Skin of body (tissue), 2 donors: Measurements from ENCODE around the gene PRKCQ. TPM values are rescaled to one million over a fixed set of nuclear protein-coding genes. Genes with fewer than 3 reads are reported as not detected.
"Not testable (repeated sequence)": the region's sequence is repeated elsewhere in the genome, so short reads cannot be mapped to it uniquely, and the experiment has no call there.

ENCODE experiments used
- DNase-seq: peaks from one replicate; lab custom pipeline; 2025; lab: John Stamatoyannopoulos, UW
- total RNA-seq: library from RNA; depleted of rRNA; stranded (reverse); fragments of >200 nt; gene quantifications from one replicate; pipeline ENCODE4 v1.2.3, GENCODE V29; 2014

The PRKCQ gene
- total RNA-seq, 1 donor from 2014 or later: 2.7 TPM

DNA sequence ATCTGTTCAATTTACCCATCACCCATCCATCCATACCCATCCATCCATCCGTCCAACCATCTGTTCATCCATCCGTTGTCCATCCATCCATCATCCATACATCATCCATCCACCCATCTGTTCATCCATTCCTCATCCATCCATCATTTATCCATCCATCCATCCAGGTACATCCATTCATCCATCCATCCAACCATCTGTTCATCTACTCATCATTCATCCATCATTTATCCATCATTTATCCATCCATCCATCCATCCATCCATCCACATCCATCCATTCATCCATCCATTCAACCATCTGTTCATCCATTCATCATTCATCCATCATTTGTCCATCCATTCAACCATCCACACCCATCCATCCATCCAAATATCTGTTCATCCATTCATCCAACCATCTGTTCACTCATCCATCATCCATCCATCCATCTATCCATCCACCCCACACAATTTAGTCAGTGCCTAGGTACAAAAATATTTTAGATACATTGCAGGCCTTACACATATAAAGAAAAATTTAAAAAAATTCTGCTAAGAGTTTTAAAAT lies 119.1 kb downstream of the PRKCQ start:
- DNase-seq: no peak

DNA sequence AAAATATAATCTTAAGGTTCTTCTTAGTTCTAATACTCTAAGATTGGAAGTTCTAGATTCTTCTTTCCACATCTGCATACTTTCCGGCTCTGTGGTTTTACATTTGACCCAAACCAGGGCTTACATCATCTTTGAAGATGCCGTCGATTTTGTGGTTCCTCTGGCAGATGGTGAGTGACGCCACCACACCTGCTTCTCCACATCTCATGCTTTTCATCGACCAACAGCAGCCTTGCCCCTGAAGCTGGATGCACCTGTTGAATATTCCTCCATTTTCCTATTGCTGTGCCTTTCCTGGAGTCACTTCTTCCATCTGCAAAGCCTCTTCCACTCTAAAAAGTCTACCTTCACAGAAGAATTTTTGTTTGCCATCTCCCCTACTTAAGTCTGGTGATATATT lies 121.3 kb downstream of the PRKCQ start:
- no peak for DNase-seq

GRCh38 chr10:6457376-6457775 lies 122.7 kb downstream of the PRKCQ start:
- no peak for DNase-seq

- no peak for DNase-seq
Measured at GRCh38 chr10:6456067-6456466, 124.0 kb downstream of the PRKCQ start.

- no peak for DNase-seq
Measured at GRCh38 chr10:6455592-6455991, 124.5 kb downstream of the PRKCQ start.

DNA sequence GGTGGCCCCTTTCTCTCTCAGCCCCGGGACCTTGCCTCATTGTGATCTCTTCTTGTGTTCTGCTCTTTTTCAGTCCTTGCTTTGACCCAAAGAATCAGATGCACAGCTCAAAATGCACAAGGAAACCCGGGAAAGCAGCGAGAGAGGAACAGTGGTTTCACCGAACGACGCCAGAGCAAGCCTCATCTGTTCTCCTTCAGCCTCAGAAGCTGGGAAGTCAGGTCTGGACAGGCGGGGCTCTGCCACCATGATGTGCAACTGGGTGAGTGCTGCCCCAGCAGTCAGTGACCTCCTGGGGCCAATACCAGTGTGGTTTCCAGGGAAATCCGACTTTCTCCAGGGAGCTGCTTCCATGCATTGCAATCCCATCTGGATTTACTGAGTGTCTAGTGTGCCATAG lies 133.4 kb downstream of the PRKCQ start:
- DNase-seq: no peak

- peak; percentile 3 for DNase-seq
Measured at GRCh38 chr10:6445671-6446316, 134.3 kb downstream of the PRKCQ start.

- DNase-seq: not testable (repeated sequence)
Measured at GRCh38 chr10:6439875-6440274, 140.2 kb downstream of the PRKCQ start.

- no peak for DNase-seq
Measured at GRCh38 chr10:6431861-6432260, 148.2 kb downstream of the PRKCQ start.

GRCh38 chr10:6431186-6431585 lies 148.9 kb downstream of the PRKCQ start:
- no peak for DNase-seq

GRCh38 chr10:6430423-6430980 lies 149.6 kb downstream of the PRKCQ start:
- no peak for DNase-seq

DNA sequence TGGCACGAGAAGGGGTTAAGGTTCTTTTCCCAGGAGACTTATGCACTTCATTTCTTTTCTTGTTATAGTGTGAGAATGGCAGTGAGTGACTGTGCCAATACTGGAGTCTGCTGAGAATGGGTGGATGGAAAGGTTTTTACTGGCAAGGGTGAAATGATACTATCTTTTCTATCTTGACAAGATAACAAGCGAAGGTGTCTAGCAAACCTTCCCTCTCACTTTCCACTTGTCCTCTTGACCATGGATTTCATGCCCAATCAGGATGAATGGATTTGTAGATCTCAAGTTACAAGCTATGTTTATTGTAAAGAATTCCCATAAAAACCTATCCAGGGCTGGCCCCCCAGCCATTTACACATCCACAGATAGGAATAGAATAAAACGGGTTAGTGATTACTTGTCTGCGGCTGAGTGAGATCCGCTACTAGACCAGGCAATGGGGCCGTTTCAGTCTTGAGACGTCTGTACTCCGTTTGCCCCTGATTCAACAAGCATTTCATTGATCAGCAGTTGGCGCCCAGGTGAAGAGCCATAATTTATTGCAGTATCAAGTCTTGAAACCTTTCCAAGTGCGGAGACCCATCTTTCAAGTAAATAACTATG lies 152.6 kb downstream of the PRKCQ start:
- DNase-seq: no peak

- no peak for DNase-seq
Measured at GRCh38 chr10:6426317-6426716, 153.8 kb downstream of the PRKCQ start.

GRCh38 chr10:6423413-6424170 lies 156.5 kb downstream of the PRKCQ start:
- DNase-seq: no peak

GRCh38 chr10:6423004-6423403 lies 157.1 kb downstream of the PRKCQ start:
- no peak for DNase-seq

GRCh38 chr10:6418613-6419216 lies 161.4 kb downstream of the PRKCQ start:
- no peak for DNase-seq

- no peak for DNase-seq
Measured at GRCh38 chr10:6418167-6418566, 161.9 kb downstream of the PRKCQ start.

DNA sequence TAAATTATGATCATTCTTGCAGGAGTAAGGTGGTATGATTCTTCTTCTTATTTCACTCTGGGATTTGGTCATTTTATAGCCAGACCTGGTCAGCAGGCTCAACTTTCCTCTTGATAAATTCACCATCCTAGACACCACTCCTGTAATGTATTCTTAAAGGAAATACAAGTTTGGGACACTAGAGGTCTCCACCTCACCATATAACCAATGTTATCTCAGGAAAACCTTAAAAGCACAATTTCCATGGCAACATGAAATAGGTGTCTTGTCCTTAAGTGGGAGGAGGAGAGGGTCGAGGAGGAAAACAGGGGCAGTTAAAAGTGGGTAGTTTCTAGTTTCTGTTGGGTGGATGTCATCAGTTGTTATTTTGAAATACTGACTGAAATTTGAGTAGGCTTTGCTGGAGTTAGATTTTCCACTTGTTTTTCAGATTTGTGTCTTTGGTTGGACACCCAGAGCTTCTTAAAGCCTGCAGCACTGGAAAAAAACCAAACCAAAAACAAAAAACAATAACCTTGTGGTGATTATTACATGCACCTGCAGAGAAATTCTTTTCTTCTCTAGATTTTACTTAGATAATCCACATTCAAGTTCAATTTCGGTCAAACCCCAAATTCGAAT lies 163.1 kb downstream of the PRKCQ start:
- DNase-seq: peak; percentile 27

DNA sequence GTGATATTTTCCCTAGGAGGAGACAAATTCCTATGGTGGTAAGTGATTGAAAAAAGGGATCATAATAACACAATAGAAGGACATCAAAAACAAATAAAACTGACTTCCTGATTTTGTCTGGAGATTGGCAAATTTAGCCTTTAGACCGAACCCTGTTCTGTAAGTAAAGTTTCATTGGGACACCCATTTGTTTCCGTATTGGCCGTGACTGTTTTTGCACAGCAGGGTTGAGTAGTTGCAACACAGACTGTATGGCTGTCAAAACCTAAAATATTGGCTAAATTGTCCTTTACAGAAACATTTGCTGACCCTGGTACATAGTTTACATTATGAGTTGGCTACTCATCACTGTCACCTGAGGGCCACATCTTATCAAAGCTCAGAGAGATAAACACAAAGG lies 168.6 kb downstream of the PRKCQ start:
- DNase-seq: no peak

DNA sequence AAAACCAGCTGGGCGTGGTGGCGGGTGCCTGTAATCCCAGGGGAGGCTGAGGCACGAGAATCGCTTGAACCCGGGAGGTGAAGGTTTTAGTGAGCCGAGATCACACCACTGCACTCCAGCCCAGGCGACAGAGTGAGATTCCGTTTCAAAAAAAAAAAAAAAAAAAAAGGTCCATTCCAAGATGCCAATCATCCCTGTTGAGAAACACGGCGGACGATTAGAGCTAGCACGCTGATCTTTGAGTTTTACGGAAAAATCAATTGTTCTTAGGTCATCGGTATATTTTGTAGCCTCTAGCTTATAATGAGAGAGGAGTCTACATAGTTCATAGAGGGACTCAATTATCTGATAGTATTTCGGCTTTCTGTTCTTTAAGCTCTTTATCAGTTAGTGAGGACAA lies 169.2 kb downstream of the PRKCQ start:
- DNase-seq: no peak

- peak; percentile 72 for DNase-seq
Measured at GRCh38 chr10:6409971-6410643, 170.0 kb downstream of the PRKCQ start.
